Urothelium cell line (cell line): ENCODE results near the gene SCGB1A1.
A peak's percentile ranks its signal among the peaks of the same experiment; 100 is the strongest.

Experiments
- DNase-seq: peaks from one replicate; pipeline ENCODE4 v3.0.0; 2011; ENCODE audit warnings: low spot score, mixed read lengths
- FAIRE-seq: peaks from 2 replicates; lab custom pipeline; 2011; peaks lifted over from hg19 to GRCh38; lab: Jason Lieb, UNC

SCGB1A1 gene

DNA sequence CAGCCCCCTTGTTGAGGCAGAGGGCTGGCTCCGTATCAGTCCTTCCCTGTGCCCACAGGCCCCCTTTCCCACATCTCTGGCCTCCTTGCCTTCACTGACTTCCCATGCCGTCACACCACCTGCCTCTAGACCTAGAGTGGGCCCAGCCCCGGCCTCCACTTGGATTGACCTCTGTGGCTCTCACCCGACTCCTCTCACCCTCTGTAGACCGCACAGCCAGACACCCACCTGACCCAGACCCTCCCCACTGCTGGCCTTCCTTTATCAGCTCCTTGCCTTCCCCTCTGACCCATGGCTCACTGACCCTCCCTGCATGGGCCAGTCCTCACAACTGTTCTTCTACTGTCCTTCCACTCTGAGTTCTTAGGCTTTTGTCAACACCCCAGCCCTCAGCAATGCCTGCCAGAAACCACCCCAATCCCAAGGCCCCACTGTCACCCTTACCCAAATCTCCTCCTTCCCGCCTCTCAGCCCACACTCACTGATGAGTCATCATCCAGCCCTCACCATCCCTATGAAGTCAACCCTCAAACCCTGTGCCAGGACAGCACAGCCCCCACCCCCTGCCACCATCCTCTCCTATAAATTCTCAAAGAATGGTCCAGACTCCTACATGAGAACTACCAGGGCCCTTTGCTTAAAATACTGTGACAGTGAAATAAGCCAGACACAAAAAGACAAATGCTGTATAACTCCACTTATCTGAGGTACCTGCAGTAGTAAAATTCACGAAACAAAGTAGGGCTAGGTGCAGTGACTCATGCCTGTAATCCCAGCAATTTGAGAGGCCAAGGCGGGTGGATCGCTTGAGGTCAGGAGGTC, 53.4 kb downstream of the SCGB1A1 start:
- FAIRE-seq (no peak), DNase-seq (peak; percentile 90)
